HG02623 (cell line): ENCODE results near the gene KLRK1.
"Not testable (repeated sequence)": the region's sequence is repeated elsewhere in the genome, so short reads cannot be mapped to it uniquely, and the experiment has no call there.

ENCODE experiments used
- ATAC-seq: cut with Tn5 transposase; IDR thresholded peaks from one replicate; pipeline ENCODE4 v1.9.1; 2021; ENCODE audit warnings: moderate library complexity; ENCODE audit not compliant: unreplicated experiment

The KLRK1 gene

DNA sequence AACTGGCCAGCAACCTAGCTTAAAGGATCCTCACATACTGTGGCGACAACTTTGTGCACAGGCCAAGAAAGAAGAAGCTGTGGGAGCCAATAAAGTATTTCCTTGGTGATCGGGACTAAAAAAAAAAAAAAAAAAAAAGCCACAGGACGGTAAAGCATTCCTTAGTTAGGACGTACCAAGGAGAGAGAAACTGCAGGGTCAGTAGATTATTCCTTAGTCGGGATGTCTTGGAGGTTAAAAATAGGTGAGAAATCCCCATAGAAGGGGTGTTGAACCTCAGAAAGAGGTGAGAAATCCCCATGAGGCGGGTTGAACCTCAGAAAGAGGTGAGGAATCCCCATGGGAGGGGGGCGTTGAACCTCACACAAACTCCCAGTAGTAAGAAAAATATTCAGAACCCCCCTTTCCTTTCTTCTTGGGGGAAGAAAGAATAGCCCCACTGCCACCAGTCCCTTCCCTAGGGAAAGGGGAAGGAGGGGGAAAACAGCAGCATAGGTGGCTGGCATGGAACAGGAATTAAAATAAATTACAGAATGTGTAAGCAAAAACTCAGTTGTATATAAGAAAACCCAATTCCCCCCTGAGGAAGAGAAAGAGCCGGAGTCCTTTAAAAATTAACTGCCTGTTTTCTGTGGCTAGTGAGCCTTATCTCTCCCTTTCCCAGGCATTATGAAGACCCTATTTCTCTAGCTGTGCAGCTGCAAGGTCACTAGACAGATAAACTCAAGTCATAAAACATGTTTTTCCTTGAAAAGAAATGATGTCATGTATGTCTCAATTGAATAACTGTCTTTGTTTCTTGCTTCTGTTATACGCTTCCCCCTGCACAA is 26.8 kb downstream of the KLRK1 start:
- ATAC-seq = no peak

DNA sequence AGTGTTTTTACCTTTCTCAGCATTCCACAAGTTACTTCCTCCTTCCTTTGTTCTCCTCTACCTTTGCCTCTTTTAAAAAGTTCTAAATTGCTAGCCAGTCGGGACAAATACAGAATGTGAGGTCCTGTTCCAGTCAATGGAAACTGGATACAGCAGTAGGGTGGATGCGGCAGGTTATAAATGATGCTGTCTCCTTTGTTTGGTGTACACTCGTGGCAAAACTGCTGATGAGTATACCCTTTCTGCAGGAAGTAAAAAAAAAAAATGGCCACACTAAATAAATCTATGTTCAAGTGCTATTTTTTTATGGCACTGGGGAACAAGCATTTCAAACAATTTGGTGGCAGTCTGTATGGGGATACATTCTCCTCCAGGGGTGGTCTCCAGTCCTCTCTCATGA is 27.5 kb downstream of the KLRK1 start:
- no peak for ATAC-seq

DNA sequence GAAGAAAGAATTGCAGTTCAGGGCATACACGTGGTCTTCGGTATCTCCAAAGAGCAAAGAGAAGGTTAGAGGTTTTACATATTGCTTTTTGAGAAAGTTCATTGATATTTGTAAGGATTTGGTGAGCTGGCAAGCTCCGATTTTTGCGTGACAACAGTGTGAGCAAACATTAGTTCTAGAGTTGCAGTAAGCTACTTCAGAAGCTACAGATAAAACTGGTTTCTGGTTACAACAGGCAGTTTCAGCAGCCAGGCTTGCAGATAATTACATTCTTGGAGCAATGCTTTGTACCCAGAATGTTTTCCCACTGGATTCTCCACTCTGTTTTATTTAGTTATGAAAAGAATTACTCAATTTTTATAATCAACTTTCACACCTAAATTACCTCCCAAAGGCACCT is 28.2 kb downstream of the KLRK1 start:
- no peak for ATAC-seq

DNA sequence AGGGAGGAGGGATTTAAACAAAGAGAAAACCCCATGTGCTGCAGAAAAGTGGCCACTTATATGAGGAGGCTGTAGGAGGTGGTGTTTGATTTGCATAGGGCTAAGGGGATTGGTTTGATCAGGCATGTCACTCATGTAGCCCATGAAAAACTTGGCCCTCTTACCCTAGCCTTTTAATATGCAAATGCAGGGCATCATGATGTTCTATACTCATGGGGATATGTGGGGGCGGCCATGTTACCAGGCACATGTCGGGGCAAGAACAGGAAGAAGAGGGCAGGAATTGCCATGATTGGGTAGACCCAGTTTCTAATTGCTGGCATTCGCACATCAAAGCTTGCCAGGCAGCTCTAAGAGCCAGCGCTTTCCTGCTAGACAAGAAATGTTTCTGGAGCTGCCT is 28.8 kb downstream of the KLRK1 start:
- ATAC-seq = no peak

DNA sequence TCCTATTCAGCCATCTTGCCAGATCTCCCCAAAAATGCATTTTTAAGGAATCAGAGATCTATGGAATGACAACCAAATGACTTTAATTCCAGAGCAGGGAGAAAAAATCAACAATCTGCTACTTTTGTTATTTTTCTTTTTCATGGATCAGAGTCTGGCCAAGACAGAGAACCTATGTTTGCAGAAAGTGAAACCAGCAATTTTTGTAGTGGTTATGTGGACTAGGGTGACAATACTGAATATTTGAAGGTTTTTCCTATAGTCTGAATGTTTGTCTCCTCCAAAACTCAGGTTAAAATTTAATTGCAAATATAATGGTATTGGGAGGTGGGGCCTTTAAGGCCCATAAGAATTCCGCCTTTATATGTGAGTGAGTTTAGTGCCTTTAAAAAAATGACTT is 30.9 kb downstream of the KLRK1 start:
- ATAC-seq = no peak

DNA sequence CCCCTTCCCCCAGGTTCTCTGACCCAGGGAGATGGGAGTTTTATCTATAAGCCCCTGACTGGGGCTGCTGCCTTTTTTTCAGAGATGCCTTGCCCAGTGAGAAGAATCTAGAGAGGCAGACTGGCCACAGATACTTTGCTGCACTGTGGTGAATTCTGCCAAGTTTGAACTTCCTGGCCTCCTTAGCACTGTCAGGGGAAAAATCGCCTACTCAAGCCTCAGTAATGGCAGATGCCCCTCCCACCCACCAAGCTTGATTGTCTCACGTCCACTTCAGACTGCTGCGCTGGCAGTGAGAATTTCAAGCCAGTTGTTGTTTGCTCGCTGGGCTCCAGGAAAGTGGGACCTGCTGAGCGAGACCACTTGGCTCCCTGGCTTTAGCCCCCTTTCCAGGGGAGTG is 31.7 kb downstream of the KLRK1 start:
- ATAC-seq = no peak

DNA sequence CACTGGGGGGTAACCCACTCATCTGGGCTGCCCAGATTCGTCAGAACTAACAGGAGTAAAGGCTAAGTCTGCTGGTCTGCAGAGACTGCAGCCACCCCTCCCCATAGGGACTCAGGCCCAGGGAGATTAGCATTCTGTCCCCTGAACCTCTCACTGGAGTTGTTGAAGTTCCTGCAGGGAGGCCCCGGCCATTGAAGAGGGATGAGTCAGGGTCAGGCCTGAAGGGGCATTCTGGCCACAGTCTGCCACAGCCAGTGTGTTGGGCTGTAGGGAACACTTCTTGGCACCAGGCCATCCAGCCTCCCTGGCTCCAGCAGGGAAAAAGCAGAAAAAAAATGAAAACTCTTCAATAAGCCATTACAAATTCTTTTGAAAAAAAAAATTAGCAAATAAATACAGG is 35.3 kb downstream of the KLRK1 start:
- no peak for ATAC-seq

DNA sequence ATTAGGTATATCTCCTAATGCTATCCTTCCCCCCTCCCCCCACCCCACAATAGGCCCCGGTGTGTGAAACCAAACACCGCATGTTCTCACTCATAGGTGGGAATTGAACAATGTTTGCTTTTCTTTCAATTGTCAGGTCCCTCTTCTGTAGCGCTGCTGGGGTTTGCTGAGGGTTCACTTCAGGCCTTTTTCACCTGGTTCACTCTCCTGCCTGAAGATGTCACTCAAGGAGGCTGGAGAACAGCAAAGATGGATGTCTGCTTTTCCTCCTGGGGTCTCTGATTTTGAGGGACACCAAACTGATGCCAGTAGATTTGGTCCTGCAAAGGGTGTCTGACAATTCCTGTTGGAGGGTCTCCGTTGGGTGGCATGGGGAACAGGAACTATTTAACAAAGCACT is 35.8 kb downstream of the KLRK1 start:
- ATAC-seq = no peak

DNA sequence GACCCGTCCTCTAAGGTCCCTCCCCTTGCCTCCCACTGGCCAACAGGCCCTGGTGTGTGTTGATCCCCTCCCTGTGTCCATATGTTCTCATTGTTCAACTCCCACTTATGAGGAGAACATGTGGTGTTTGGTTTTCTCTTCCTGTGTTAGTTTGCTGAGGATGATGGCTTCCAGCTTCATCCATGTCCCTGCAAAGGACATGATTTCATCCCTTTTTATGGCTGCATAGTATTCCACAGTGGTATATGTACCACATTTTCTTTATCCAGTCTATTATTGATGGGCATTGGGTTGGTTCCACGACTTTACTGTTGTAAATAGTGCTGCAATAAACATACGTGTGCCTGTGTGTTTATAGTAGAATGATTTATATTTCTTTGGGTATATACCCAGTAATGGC is 38.4 kb downstream of the KLRK1 start:
- not testable (repeated sequence) for ATAC-seq

DNA sequence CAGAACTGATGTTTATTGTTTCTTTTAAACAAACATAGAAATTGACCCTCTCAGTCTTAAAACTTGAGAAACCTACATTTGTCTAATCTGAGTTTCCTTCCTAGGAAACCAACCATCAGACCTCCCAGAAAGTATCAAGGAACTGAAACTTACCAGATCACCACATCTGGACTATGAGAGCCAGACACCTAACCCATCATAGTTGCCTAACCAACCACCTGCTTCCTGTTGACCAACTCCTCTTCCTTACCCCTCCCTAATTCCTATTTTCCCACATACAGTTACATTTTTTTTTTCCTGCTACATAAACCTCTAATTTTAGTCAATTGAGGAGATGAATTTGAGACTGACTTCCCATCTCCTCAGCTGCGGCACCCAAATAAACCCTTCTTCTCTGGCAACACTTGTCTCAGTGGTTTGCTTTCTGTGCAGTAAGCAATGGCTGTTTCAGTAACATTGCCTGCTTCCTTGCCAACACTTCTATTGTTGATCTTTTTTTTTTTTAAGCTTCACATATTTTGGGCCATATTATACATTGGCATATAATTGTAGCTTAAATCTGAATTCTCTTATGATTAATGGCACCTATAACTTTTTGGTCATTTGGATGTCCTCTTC is 47.8 kb downstream of the KLRK1 start:
- ATAC-seq = no peak

DNA sequence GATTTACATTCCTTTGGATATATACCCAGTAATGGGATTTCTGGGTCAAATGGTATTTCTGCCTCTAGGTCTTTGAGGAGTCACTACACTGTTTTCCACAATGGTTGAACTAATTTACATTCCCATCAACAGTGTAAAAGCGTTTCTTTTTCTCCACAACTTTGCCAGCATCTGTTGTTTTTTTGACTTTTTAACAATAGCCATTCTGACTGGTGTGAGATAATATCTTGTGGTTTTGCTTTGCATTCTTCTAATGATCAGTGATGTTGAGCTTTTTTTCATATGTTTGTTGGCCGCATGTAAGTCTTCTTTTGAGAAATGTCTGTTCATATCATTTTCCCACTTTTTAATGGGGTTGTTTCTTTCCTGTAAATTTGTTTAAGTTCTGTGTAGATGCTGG is 48.9 kb downstream of the KLRK1 start:
- ATAC-seq = not testable (repeated sequence)

DNA sequence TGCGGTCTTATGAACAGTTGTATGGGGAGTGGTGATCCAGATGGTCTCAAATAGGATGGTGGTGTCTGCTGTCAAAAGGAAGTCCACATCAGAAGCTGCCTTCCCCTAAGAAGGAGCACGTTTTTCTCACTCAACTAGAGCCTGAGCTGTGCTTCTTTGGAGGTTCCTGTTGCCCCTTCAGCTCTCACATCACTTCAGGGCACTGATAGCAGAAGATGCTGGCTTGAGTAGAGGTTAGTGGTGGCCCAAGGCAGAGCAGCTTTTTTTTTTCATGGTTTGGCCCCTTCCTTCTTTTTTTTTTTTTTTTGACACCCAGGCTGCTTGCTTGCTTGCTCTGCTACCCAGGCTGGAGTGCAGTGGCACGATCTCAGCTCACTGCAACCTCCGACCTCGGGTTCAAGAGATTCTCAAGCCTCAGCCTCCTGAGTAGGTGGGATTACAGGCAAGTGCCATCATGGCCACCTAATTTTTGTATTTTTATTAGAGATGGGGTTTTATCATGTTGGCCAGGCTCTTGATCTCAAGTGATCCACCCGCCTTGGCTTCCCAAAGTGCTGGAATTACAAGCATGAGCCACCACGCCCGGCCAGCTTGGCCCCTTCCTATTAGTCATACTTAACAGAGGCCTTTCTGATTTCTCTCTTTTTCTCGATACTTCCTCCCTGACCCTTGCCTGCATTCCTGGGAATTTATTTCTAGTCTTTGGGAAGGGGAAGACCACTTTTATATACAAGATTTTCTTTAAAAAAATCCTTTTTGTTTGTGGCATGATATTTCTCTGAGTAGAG is 50.6 kb downstream of the KLRK1 start:
- no peak for ATAC-seq

DNA sequence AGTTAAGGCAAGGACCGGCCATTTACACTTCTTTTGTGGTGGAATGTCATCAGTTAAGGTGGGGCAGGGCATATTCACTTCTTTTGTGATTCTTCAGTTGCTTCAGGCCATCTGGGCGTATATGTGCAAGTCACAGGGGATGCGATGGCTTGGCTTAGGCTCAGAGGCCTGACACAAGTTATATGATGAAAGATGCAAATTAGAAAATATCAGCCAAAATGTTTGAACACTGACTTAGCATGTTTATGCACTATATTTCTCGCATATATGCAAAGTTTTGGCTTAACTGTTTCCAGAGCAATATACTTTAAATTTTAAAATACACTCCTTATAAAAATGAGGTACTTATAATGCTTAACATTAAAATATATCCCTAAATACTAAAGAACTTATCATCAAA is 51.4 kb downstream of the KLRK1 start:
- not testable (repeated sequence) for ATAC-seq

DNA sequence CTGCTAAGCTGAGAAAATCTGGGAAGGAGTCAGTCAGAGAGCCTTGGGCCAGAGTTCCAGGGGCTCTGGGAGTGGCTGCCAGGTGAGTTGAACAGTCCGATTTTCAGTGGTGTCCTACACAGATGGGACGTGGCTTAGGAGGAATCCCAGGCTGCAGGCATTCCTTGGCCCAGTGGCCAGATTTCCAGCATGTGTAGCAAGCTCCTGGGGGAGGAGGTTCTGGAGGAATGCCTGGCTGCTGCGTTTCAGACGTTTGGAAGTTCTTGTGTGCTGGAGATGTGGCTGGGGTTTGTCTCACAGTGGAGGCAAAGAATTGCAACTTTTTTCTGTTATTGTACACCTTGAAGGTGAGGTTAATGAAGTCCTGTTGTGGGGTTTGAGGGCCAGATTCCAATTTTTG is 53.6 kb downstream of the KLRK1 start:
- not testable (repeated sequence) for ATAC-seq

DNA sequence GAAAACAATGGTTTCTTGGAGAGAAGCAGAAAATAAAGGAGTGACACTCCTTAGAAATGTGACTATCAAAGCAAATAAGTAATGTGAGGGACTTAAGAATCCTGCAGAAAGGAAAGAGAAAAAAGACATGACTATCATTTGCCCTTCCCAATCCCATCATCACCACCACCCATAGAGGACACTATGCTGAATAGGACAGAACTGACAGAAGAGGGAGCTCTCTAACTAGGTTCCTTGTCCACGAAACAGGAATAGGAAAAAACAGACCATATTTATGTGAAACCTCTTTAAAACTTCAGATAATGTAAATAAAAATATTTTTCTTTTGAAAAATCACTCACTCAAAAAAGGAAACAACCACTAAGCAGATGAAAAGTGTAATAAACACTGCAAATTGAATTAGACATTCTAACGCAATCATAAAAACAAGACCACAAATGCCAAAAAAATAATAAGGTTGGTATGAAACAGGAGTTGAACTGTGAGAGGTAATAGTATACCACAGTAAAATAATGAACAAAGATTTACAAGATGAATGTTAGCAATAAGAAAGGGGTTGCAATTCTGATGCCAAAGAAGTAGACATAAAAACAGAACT is 58.1 kb downstream of the KLRK1 start:
- ATAC-seq = no peak

DNA sequence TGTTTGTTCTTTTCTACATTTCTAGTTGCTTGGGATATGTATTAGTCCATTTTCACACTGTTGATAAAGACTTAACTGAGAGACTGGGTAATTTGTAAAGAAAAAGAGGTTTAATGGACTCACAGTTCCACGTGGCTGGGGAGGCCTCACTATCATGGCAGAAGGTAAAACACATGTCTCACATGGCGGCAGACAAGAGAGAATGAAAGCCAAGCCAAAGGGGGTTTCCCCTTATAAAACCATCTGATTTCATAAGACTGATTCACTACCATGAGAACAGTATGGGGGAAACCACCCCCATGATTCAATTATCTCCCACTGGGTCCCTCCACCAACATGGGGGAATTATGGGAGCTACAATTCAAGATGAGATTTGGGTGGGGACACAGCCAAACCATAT is 61.1 kb downstream of the KLRK1 start:
- ATAC-seq = not testable (repeated sequence)
